NCI-H1436 (cell line): ENCODE measurements around the gene LPCAT3.

Experiments
- DNase-seq: peaks from one replicate; lab custom pipeline; 2025; lab: John Stamatoyannopoulos, UW

Gene LPCAT3

GRCh38 chr12:6937481-6938352 is 80.6 kb downstream of the LPCAT3 start:
- DNase-seq: peak; percentile 96

GRCh38 chr12:6936636-6937480 is 81.4 kb downstream of the LPCAT3 start:
- DNase-seq: peak; percentile 86

DNA sequence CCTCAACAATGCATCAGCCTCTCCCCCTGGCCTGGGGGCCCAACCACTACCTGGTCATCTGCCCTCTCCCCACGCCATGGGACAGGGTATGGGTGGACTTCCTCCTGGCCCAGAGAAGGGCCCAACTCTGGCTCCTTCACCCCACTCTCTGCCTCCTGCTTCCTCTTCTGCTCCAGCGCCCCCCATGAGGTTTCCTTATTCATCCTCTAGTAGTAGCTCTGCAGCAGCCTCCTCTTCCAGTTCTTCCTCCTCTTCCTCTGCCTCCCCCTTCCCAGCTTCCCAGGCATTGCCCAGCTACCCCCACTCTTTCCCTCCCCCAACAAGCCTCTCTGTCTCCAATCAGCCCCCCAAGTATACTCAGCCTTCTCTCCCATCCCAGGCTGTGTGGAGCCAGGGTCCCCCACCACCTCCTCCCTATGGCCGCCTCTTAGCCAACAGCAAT is 82.1 kb downstream of the LPCAT3 start:
- DNase-seq: no peak

GRCh38 chr12:6935371-6936193 is 82.7 kb downstream of the LPCAT3 start:
- no peak for DNase-seq

- DNase-seq: no peak
Observed at GRCh38 chr12:6934110-6934509, 84.2 kb downstream of the LPCAT3 start.

- DNase-seq: no peak
Observed at GRCh38 chr12:6932766-6933165, 85.5 kb downstream of the LPCAT3 start.

- no peak for DNase-seq
Observed at GRCh38 chr12:6929466-6930452, 88.5 kb downstream of the LPCAT3 start.

DNA sequence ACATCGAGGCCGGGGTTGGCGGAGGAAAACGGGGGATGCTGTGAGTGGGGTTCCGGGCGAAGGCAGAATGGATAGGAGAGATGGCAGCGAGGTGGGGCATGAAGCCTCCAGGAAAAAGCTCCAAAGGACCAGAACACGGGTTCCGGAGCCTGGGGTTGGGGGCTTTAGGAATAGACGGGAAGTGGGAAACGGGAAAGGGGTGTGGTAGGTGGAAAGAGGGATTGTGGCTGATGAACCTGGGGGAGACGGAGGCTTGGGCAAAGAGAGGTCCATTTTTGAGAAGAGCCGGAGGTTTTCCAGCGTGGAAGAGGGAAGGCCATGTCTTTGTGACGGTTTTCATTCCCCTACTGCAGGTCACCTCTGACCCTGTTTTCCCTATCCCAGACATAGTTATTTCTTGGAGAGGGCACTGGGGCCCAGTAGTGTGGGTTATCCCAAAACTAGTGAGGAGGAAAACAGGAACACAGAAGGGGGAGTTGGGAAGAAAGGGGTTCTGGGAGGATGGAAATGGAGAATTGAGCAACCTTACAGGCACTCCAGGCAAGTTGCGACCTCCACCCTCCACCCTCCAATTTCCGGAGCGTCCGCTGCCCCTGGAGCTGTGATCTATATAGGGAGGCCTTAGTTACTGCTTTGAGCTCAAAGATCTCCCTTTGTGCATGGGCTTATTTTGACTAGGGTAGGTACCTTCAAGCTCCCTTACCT is 89.4 kb downstream of the LPCAT3 start:
- no peak for DNase-seq

- no peak for DNase-seq
Observed at GRCh38 chr12:6928022-6928702, 90.1 kb downstream of the LPCAT3 start.

- DNase-seq: peak; percentile 44
Observed at GRCh38 chr12:6927379-6928021, 90.8 kb downstream of the LPCAT3 start, which contains the start of gene ATN1. Gene ATN1, plus strand, starts transcription at chr12:6927959. Its CDS starts 6,043 bp downstream, at chr12:6934002.
